Motor neuron (in vitro differentiated cells): ENCODE data around the gene RBP4. TPM values are rescaled to one million over a fixed set of nuclear protein-coding genes. Genes with fewer than 3 reads are reported as not detected.

Source experiments
- ATAC-seq, 8 experiments: fragments of 200-7000 bp; cut with Tn5 transposase; replicated peaks in 6 of 8; 2 replicates each; pipeline ENCODE4 v1.8.0; 2021; ENCODE audit warnings: mild to moderate bottlenecking in 8 of 8, moderate library complexity in 8 of 8
- H3K27ac ChIP-seq, 2 donors: fragments of 250-450 bp; sonication (Bioruptor Pico); 2 replicates each; pipeline ENCODE4 v1.9.0; 2021; ENCODE audit warnings: antibody characterized with exemption in 2 of 2, mild to moderate bottlenecking in 2 of 2, moderate library complexity in 1 of 2
- H3K4me1 ChIP-seq, 2 donors: fragments of 250-450 bp; sonication (Bioruptor Pico); replicated peaks in 1 of 2; 2 replicates each; pipeline ENCODE4 v1.6.1; 2021; ENCODE audit warnings: antibody characterized with exemption in 2 of 2, mild to moderate bottlenecking in 2 of 2, moderate library complexity in 1 of 2
- H3K4me3 ChIP-seq, 5 donors: fragments of 250-450 bp; sonication (Bioruptor Pico); 2 replicates each; pipeline ENCODE4 v1.9.0; 2021; ENCODE audit warnings: antibody characterized with exemption in 5 of 5, mild to moderate bottlenecking in 5 of 5, moderate library complexity in 4 of 5
- WGBS, 10 experiments: fragments of 450-650 bp; shearing (Covaris generic); methylation state at CpG; one replicate each; pipeline ENCODE4 v1.0.0; 2022; 5-methylcytosine and 5-hydroxymethylcytosine counted together
- in situ Hi-C, 9 experiments: fragments of 400-800 bp; cut with MboI; loops; one replicate each; pipeline ENCODE4 v1.15.0; 2021; ENCODE audit warnings: low sequenced_read_pairs in 9 of 9, low pct_unique_long_range_greater_than_20kb in 2 of 9; ENCODE audit not compliant: unreplicated experiment in 9 of 9
- total RNA-seq, 8 experiments: library from RNA; unstranded; fragments of 300-600 nt; gene quantifications; 2 replicates each; pipeline versions ENCODE4 v1.2.3 to v1.2.4, GENCODE V29; 2022

The RBP4 gene
- total RNA-seq, result 10 to 100 TPM in 2 of 8 experiments, 1 to 10 TPM in 1, under 1 TPM in 3, not detected in 2; 0.32 to 26.0 (median 1.2) TPM

DNA sequence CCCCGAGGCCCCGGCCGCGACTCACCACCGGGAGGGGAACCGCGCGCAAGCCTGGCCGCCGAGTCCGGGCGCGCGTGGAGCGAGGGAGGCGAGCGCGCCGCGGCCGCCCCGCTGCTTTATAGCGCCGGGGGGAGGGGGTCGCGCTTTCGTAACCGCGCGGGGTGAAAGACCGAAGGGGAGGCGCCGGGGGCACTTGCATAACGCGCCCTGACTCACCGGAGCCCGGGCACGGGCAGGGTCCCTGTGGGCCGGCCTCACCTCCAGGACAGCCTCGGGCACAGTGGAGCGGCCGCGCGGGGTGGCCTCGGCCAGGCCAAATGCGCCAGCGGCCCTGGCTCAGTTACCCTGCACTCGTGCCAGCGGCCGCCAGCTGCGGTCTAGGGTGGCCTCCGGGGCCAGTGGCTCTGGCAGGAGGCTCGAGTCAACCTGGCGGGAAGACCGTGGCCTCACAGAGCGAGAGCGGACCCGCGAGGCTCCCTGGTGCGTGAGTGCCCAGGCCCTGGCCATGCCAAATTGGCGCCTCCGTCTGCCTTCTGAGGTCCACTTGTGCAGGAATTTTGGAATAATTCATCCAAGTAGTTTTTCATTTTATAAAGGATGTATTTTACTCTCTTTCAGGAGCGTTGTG lies at the start of gene RBP4:
TSS of gene RBP4 (minus strand) at position 90 of the 628 bp plus-strand sequence. CDS start 207 bp downstream, outside the sequence.
- in situ Hi-C loops, result no loop called here
- Histone ChIP-seq H3K4me1 (peaks cover 0 to 4% of the 10 kb centered on the region in 2 donors), H3K4me3 (peak within 1 kb of the TSS; percentile 32 to 37 (median 35)), H3K27ac (no peak within 1 kb of the TSS)
- peak; percentile 53 to 74 (median 64) for ATAC-seq
- WGBS, 10 experiments, result 0 to 36% (median 13%) methylated on average over 1 to 9 of the region's 63 CpGs; no CpG with 5 or more reads in 3 of the 10 experiments

- ATAC-seq, result peak in 2 of 8 experiments; percentile 98 to 99
- WGBS, 10 experiments, result 2 to 98% (median 32%) methylated on average over 3 to 7 of the region's 7 CpGs; no CpG with 5 or more reads in 3 of the 10 experiments
- Histone ChIP-seq H3K4me3 (no peak overlapping the region), H3K4me1 (no peaks in the 10 kb centered on the region), H3K27ac (no peak overlapping the region)
- in situ Hi-C loops, result no loop called here
Measured at GRCh38 chr10:93639791-93640190, 38.8 kb upstream of the RBP4 start.

GRCh38 chr10:93630625-93631557 lies 29.9 kb upstream of the RBP4 start:
- no peak overlapping the region for H3K27ac ChIP-seq
- 50 to 80% (median 65%) methylated on average over 1 to 8 of the region's 15 CpGs; no CpG with 5 or more reads in 2 of the 10 experiments for WGBS, 10 experiments
- peaks cover 0 to 8% of the 10 kb centered on the region in 2 donors for H3K4me1 ChIP-seq
- in situ Hi-C loops, result no loop called here
- peak in 6 of 8 experiments; percentile 33 to 88 (median 68) for ATAC-seq
- H3K4me3 ChIP-seq, result no peak overlapping the region

- Histone ChIP-seq H3K4me1 (peaks cover 0 to 8% of the 10 kb centered on the region in 2 donors), H3K4me3 (no peak overlapping the region), H3K27ac (no peak overlapping the region)
- in situ Hi-C loops, result no loop called here
- ATAC-seq, result peak in 3 of 8 experiments; percentile 86 to 87 (median 87)
- 0 to 61% (median 10%) methylated on average over 1 to 4 of the region's 7 CpGs; no CpG with 5 or more reads in 5 of the 10 experiments for WGBS, 10 experiments
Measured at GRCh38 chr10:93629647-93630305, 28.7 kb upstream of the RBP4 start.

DNA sequence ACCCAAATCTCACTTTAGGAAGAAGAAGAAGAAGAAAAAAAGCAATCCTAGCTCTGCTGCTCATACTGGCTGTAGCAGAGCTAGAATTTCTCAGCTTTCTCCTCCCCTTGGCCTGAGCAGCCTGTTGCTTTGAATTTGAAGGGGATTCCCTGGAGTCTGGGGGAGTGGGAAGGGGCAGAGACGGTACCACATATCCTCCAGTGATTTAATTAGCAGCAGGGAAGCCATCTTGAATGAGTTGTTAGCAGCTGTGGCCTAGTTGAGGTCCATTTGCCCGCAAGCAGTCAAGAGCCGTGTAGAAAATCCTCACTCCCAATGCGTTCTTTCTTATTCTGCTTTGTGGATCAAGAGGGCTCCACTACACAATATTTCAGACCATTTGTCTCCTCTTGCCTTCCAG lies 27.8 kb upstream of the RBP4 start:
- in situ Hi-C loops, result no loop called here
- Histone ChIP-seq H3K4me3 (no peak overlapping the region), H3K4me1 (peaks cover 0 to 8% of the 10 kb centered on the region in 2 donors), H3K27ac (no peak overlapping the region)
- 60 to 100% (median 81%) methylated on average over 1 to 3 of the region's 4 CpGs; no CpG with 5 or more reads in 6 of the 10 experiments for WGBS, 10 experiments
- ATAC-seq, result no peak

GRCh38 chr10:93622942-93623341 lies 21.9 kb upstream of the RBP4 start:
- WGBS, 10 experiments, result 38 to 100% (median 80%) methylated on average over 1 of the region's 1 CpG; no CpG with 5 or more reads in 5 of the 10 experiments
- in situ Hi-C loops, result no loop called here
- ATAC-seq, result no peak
- Histone ChIP-seq H3K4me1 (no peaks in the 10 kb centered on the region), H3K27ac (no peak overlapping the region), H3K4me3 (no peak overlapping the region)

DNA sequence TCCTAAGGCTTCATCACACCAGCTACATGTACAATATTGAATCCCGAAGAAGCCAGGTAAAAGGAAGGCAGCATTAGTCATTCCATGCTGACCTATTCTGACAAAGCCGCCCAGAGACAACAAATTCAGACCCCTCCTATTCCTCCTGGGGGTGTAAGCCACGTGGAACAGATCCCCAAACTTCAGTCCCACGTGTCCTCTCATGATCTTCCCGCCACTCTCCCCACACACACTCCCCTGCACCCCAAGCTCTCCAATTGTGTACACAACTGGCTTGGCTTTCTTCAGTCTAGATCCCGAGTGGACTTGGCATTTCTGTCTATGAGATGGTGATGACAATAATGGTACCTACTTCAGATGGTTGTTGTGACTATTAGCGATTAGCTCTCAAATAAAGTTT lies 19.9 kb upstream of the RBP4 start:
- WGBS, 10 experiments, result 20 to 92% (median 51%) methylated on average over 2 to 6 of the region's 7 CpGs; no CpG with 5 or more reads in 1 of the 10 experiments
- in situ Hi-C loops, result no loop called here

DNA sequence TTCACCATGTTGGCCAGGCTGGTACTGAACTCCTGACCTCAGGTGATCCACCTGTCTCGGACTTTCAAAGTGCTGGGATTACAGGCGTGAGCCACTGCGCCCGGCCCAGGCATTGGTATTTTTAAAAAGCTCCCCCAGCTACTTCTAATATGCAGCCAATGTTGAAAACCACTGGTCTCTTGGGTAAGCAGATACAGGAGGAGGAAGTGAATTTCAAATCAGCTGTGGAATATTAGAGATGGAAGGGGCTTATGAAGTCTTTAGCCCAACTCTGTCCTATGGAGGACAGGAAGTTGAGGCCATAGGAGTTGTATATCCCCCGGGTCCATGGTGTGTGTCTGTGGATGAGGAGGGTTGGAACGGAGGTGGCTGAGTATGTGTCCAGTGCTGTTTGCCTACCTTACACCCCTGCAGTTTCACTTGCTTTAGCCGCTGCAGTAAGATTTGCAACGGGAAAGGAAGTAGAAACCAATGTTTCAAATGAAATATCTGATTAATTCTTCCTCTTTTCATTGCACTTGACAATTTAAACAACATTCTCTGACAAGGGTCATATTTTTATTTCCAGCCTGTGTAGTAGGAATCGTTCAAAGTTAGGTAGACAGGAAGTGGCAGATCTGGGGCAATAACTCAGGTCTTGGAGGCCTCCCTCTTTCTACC lies 14.7 kb upstream of the RBP4 start:
- in situ Hi-C loops, result no loop called here
- WGBS, 10 experiments, result 46 to 95% (median 90%) methylated on average over 2 to 8 of the region's 9 CpGs; no CpG with 5 or more reads in 2 of the 10 experiments
- no peak for ATAC-seq

More for the DNA sequence above, 19.9 kb upstream of the RBP4 start:
- no peak overlapping the region for H3K4me3 ChIP-seq
- no peak overlapping the region for H3K27ac ChIP-seq
- ATAC-seq, result no peak
- H3K4me1 ChIP-seq, result no peaks in the 10 kb centered on the region

DNA sequence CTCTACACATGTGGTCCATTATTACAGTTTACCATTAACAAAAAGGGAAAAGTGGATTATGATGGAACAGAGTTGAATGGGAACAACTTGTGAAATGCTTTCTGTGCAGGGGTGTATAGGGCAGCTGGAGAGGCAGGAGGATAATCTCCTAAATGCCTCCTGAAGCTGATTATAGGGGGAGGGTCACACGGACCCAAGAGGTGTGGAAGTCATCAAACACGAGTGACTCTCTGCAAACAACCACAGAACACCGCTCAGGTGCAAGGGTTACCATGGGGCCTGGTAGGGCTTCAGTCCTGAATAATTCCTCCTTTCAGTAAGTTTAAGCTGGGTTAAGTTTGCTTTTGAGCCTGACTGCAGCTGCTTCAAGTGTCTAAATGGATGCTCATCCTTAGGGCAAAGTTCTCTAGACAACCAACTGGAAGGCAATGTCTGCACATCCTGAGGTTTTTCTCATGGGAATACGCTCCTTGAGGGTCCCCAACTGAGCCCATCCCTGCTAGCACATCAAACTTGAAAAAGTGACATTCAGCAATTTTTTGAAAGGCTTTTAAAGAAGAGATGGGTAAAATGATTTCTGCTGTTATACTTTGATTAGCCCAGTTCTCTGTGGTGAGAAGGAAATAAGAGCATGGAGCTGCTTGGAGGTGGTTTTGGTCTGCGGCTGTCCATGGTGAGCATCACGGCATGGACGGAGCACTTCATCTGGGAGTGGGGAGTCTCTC lies 13.2 kb upstream of the RBP4 start:
- in situ Hi-C loops, result no loop called here
- no peak for ATAC-seq
- WGBS, 10 experiments, result 20 to 94% (median 74%) methylated on average over 1 to 6 of the region's 7 CpGs; no CpG with 5 or more reads in 4 of the 10 experiments
- no peak overlapping the region for H3K4me3 ChIP-seq
- no peak overlapping the region for H3K27ac ChIP-seq
- H3K4me1 ChIP-seq, result no peaks in the 10 kb centered on the region

More for the DNA sequence above, 14.7 kb upstream of the RBP4 start:
- Histone ChIP-seq H3K27ac (no peak overlapping the region), H3K4me1 (no peaks in the 10 kb centered on the region), H3K4me3 (no peak overlapping the region)

DNA sequence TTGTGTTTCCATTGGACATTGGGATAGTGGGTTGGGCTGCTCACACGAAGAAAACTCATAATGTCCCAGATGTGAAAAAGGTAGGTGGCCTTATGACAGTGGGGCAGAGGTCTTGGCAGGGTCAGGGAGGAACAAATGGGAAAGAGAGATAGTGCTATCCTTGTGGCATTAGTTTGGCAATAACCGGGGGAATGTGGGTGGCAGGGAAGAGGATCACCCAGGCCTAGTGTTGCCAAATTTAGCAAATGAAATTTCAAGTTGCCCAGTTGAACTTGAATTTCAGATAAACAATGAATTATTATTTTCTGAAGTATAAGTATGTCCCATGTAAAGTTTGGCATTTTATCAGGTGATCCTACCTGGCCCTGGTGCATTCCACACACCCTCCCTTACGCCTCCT lies 12.1 kb upstream of the RBP4 start:
- Histone ChIP-seq H3K27ac (no peak overlapping the region), H3K4me1 (no peaks in the 10 kb centered on the region), H3K4me3 (no peak overlapping the region)
- in situ Hi-C loops, result no loop called here
- ATAC-seq, result no peak
- 0 to 82% (median 50%) methylated on average over 1 to 3 of the region's 3 CpGs; no CpG with 5 or more reads in 3 of the 10 experiments for WGBS, 10 experiments

GRCh38 chr10:93612311-93612710 lies 11.3 kb upstream of the RBP4 start, which contains the start of gene PDE6C:
TSS of gene PDE6C (plus strand) at chr10:93612537. CDS start at chr10:93612726, 189 bp downstream.
- 6 to 90% (median 62%) methylated on average over 1 to 6 of the region's 6 CpGs; no CpG with 5 or more reads in 2 of the 10 experiments for WGBS, 10 experiments

GRCh38 chr10:93608421-93608820 lies 7.4 kb upstream of the RBP4 start:
- in situ Hi-C loops, result no loop called here
- WGBS, 10 experiments, result 7 to 96% (median 83%) methylated on average over 3 of the region's 3 CpGs; no CpG with 5 or more reads in 2 of the 10 experiments
- no peak for ATAC-seq

More at GRCh38 chr10:93612311-93612710, 11.3 kb upstream of the RBP4 start, which contains the start of gene PDE6C:
- no peak for ATAC-seq
- in situ Hi-C loops, result no loop called here
- H3K4me3 ChIP-seq, result no peak within 1 kb of the TSS
- no peak within 1 kb of the TSS for H3K27ac ChIP-seq
- no peaks in the 10 kb centered on the region for H3K4me1 ChIP-seq

More at GRCh38 chr10:93608421-93608820, 7.4 kb upstream of the RBP4 start:
- H3K4me3 ChIP-seq, result no peak overlapping the region
- no peak overlapping the region for H3K27ac ChIP-seq
- no peaks in the 10 kb centered on the region for H3K4me1 ChIP-seq
